Measurements from ENCODE around the gene MEGF10.
A peak's percentile ranks its signal among the peaks of the same experiment; 100 is the strongest.

DNA sequence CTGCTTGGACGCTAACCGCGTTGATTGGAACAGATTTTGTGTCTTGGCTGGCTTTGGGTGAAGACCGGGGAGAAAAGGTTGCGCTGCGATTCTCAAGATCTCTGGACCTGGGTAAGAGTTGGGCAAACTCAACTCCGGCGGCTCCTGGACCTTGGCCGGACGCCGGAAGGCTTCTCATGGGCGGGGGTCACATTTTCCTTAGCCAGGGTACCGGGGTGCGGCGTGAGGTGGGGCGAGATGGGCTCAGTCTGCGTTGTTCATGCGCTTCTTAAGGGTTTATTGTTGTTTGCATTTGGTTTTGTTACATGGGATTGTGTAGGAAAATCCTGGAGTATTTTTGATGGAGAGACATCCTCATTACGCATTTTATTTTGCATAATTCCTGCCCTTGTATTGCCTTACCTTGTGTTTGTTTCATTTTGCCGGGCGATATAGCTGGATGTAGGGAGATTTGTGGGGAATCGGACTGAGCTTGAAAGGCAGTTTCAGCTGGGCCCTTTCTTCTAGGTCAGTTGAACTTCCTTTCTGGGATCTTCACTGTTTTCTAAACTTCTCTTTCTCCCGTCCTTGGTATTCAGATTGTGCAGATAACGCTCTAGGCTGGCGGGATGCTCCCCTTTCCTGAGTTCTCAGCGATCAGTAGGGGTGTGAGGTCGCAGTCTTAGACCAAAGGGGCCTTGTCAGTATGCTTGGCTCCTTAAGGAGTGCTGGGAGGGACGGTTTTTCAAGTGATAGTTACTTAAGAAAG is 524 bp downstream of the MEGF10 start:
- TF ChIP-seq, protein P1, sequence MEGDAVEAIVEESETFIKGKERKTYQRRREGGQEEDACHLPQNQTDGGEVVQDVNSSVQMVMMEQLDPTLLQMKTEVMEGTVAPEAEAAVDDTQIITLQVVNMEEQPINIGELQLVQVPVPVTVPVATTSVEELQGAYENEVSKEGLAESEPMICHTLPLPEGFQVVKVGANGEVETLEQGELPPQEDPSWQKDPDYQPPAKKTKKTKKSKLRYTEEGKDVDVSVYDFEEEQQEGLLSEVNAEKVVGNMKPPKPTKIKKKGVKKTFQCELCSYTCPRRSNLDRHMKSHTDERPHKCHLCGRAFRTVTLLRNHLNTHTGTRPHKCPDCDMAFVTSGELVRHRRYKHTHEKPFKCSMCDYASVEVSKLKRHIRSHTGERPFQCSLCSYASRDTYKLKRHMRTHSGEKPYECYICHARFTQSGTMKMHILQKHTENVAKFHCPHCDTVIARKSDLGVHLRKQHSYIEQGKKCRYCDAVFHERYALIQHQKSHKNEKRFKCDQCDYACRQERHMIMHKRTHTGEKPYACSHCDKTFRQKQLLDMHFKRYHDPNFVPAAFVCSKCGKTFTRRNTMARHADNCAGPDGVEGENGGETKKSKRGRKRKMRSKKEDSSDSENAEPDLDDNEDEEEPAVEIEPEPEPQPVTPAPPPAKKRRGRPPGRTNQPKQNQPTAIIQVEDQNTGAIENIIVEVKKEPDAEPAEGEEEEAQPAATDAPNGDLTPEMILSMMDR (IDR thresholded peaks at IDR 0.05; ENCODE audit: control extremely low read depth in 1 of 3, insufficient read depth in 1 of 3, low read depth in 1 of 3, low read length in 3 of 3) = no peak
- TF ChIP-seq PHF8 (conservative IDR thresholded peaks at IDR 0.05; ENCODE audit: low read depth, low read length) (0 out of 2 replicates have a peak, but pooled peaks have one; percentile 45), GTF2F1 (IDR thresholded peaks at IDR 0.05; ENCODE audit: borderline replicate concordance, low read depth, low read length) (no peak), BRCA1 (IDR thresholded peaks at IDR 0.05; ENCODE audit: low read depth, low read length) (no peak), JUN (IDR thresholded peaks at IDR 0.05; ENCODE audit: low read depth, low read length) (no peak)
- TF ChIP-seq, protein P2, sequence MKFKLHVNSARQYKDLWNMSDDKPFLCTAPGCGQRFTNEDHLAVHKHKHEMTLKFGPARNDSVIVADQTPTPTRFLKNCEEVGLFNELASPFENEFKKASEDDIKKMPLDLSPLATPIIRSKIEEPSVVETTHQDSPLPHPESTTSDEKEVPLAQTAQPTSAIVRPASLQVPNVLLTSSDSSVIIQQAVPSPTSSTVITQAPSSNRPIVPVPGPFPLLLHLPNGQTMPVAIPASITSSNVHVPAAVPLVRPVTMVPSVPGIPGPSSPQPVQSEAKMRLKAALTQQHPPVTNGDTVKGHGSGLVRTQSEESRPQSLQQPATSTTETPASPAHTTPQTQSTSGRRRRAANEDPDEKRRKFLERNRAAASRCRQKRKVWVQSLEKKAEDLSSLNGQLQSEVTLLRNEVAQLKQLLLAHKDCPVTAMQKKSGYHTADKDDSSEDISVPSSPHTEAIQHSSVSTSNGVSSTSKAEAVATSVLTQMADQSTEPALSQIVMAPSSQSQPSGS (IDR thresholded peaks at IDR 0.05; ENCODE audit: low read length) = no peak

Measured in H1 (cell line).